ENCODE measurements around the gene TRIM75.
"Not testable (repeated sequence)": the region's sequence is repeated elsewhere in the genome, so short reads cannot be mapped to it uniquely, and the experiment has no call there.

TRIM75 gene

GRCh38 chr4:165058666-165059065, 5.0 kb downstream of the TRIM75 start:
- H3K27me3 ChIP-seq (ENCODE audit: insufficient read depth, low read depth, severe bottlenecking), result no peaks in the 10 kb centered on the region
- H3K9me3 ChIP-seq (ENCODE audit: severe bottlenecking), result no peaks in the 10 kb centered on the region
- no peak overlapping the region for H3K4me3 ChIP-seq (ENCODE audit: low read depth, low read length)
- no peak for TF ChIP-seq CTCF (IDR thresholded peaks at IDR 0.05; ENCODE audit: low read depth, low read length)
- no peak overlapping the region for H3K27ac ChIP-seq
- H3K36me3 ChIP-seq, result no peaks in the 10 kb centered on the region
- no peak for DNase-seq

GRCh38 chr4:165059386-165059785, 5.7 kb downstream of the TRIM75 start:
- Histone ChIP-seq H3K36me3 (no peaks in the 10 kb centered on the region), H3K4me3 (ENCODE audit: low read depth, low read length) (no peak overlapping the region)
- DNase-seq, result no peak

GRCh38 chr4:165060938-165061337, 7.3 kb downstream of the TRIM75 start:
- no peak for DNase-seq
- H3K9me3 ChIP-seq (ENCODE audit: severe bottlenecking), result no peaks in the 10 kb centered on the region
- H3K4me3 ChIP-seq (ENCODE audit: low read depth, low read length), result no peak overlapping the region
- H3K36me3 ChIP-seq, result no peaks in the 10 kb centered on the region
- H3K27me3 ChIP-seq (ENCODE audit: insufficient read depth, low read depth, severe bottlenecking), result no peaks in the 10 kb centered on the region
- H3K27ac ChIP-seq, result no peak overlapping the region
- TF ChIP-seq CTCF (IDR thresholded peaks at IDR 0.05; ENCODE audit: low read depth, low read length), result peak; percentile 37; the same call in 1 of the 2 replicates

More at GRCh38 chr4:165059386-165059785, 5.7 kb downstream of the TRIM75 start:
- no peak for TF ChIP-seq CTCF (IDR thresholded peaks at IDR 0.05; ENCODE audit: low read depth, low read length)
- no peaks in the 10 kb centered on the region for H3K9me3 ChIP-seq (ENCODE audit: severe bottlenecking)
- H3K27me3 ChIP-seq (ENCODE audit: insufficient read depth, low read depth, severe bottlenecking), result no peaks in the 10 kb centered on the region
- H3K27ac ChIP-seq, result no peak overlapping the region

GRCh38 chr4:165070560-165070959, 16.9 kb downstream of the TRIM75 start:
- Histone ChIP-seq H3K4me3 (ENCODE audit: low read depth, low read length) (no peak overlapping the region), H3K9me3 (ENCODE audit: severe bottlenecking) (no peaks in the 10 kb centered on the region), H3K27me3 (ENCODE audit: insufficient read depth, low read depth, severe bottlenecking) (no peaks in the 10 kb centered on the region), H3K36me3 (no peaks in the 10 kb centered on the region), H3K27ac (no peak overlapping the region)
- no peak for TF ChIP-seq CTCF (IDR thresholded peaks at IDR 0.05; ENCODE audit: low read depth, low read length)
- DNase-seq, result no peak

DNA sequence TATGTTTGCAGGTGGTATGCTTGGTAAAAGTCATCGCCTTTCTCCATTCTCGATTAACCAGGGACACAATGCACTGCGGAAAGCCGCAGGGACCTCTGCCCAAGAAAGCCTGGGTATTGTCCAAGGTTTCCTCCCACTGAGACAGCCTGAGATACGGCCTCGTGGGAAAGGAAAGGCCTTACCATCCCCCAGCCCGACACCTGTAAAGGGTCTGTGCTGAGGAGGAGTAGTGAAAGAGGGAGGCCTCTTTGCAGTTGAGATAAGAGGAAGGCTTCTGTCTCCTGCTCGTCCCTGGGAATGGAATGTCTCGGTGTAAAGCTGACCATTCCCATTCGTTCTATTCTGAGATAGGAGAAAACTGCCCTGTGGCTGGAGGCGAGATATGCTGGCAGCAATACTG, 19.7 kb downstream of the TRIM75 start:
- H3K27me3 ChIP-seq (ENCODE audit: insufficient read depth, low read depth, severe bottlenecking); H3K4me3 ChIP-seq (ENCODE audit: low read depth, low read length); H3K27ac ChIP-seq; H3K36me3 ChIP-seq; H3K9me3 ChIP-seq (ENCODE audit: severe bottlenecking); DNase-seq: not testable (repeated sequence)

- H3K27me3 ChIP-seq (ENCODE audit: insufficient read depth, low read depth, severe bottlenecking), result no peaks in the 10 kb centered on the region
- no peak for TF ChIP-seq CTCF (IDR thresholded peaks at IDR 0.05; ENCODE audit: low read depth, low read length)
- no peak overlapping the region for H3K4me3 ChIP-seq (ENCODE audit: low read depth, low read length)
- no peak overlapping the region for H3K27ac ChIP-seq
- H3K36me3 ChIP-seq, result peaks cover 11% of the 10 kb centered on the region
- no peaks in the 10 kb centered on the region for H3K9me3 ChIP-seq (ENCODE audit: severe bottlenecking)
- no peak for DNase-seq
These were observed 23.4 kb downstream of the TRIM75 start for GRCh38 chr4:165077034-165077578.
